H1 (cell line): Measurements from ENCODE around the gene SLC6A12. TPM values are rescaled to one million over a fixed set of nuclear protein-coding genes. Genes with fewer than 3 reads are reported as not detected.

Experiments
- CBX8 ChIP-seq: fragments of 300-800, 300-1000 bp; sonication (generic); IDR thresholded peaks from 2 replicates; pipeline ENCODE4 v1.7.1; 2016; ENCODE audit warnings: low read depth, low read length, borderline replicate concordance
- HDAC2 ChIP-seq, 2 experiments: fragments of 300-600 bp in 1 of 2; sonication (generic) in 1 of 2; IDR thresholded peaks; 2 replicates each; pipeline ENCODE4 v1.6.1; 2011 to 2012; ENCODE audit warnings: low read depth in 2 of 2, low read length in 2 of 2, mild to moderate bottlenecking in 2 of 2, moderate library complexity in 2 of 2, borderline replicate concordance in 1 of 2, inconsistent platforms in 1 of 2
- HDAC6 ChIP-seq: IDR thresholded peaks from one replicate; pipeline ENCODE4 v1.7.1; 2012; ENCODE audit warnings: low read depth, mild to moderate bottlenecking, inconsistent platforms, low read length, moderate library complexity
- KDM1A ChIP-seq: fragments of 200-600, 300-600 bp; sonication (generic); IDR thresholded peaks from 2 replicates; pipeline ENCODE4 v1.7.1; 2016; ENCODE audit warnings: mild to moderate bottlenecking, low read length, borderline replicate concordance
- KDM4A ChIP-seq: IDR thresholded peaks from one replicate; pipeline ENCODE4 v1.7.1; 2012; ENCODE audit warnings: low read depth, mild to moderate bottlenecking, moderate library complexity, low read length, inconsistent platforms; ENCODE audit not compliant: severe bottlenecking
- TEAD4 ChIP-seq: IDR thresholded peaks from 2 replicates; pipeline ENCODE4 v1.6.1; 2012; ENCODE audit warnings: low read depth, low read length, inconsistent platforms, mixed read lengths
- polyA plus RNA-seq, 7 experiments: library from polyadenylated mRNA; depleted of rRNA in 3 of 7; stranded (reverse) in 5 of 7; unstranded in 2 of 7; fragments of >200 nt in 5 of 7; fragments of 200-250 nt in 2 of 7; gene quantifications; 1 replicate in 5 of 7; 2 replicates in 1 of 7; 4 replicates in 1 of 7; pipeline versions ENCODE4 v1.2.1 to v1.2.3, GENCODE V29; 2011 to 2013; ENCODE audit warnings: missing spikeins in 2 of 7, mixed read lengths in 2 of 7
- total RNA-seq: library from RNA; stranded (reverse); fragmentation: NEBNext Ultra II Directional; extraction: Animal tissue kit (Norgen Biotek cat#: 25700); gene quantifications from 2 replicates; pipeline ENCODE4 v1.2.1, GENCODE V29; 2021
- TF ChIP-seq, protein P1 (sequence below): fragments of 300-600 bp; sonication (generic); IDR thresholded peaks from 2 replicates; pipeline ENCODE4 v1.7.1; 2012; ENCODE audit warnings: low read length, moderate library complexity, mild to moderate bottlenecking, inconsistent platforms; ENCODE audit not compliant: insufficient replicate concordance
- TF ChIP-seq, protein P2 (sequence below): IDR thresholded peaks from 2 replicates; pipeline ENCODE4 v1.6.1; 2012; ENCODE audit warnings: inconsistent platforms

Gene SLC6A12
- total and polyA plus RNA-seq, 2 of the 8 experiments (the other 6 are each of a cell fraction or from before 2014, with no cell fraction given) = 0.70 to 1.1 TPM

DNA sequence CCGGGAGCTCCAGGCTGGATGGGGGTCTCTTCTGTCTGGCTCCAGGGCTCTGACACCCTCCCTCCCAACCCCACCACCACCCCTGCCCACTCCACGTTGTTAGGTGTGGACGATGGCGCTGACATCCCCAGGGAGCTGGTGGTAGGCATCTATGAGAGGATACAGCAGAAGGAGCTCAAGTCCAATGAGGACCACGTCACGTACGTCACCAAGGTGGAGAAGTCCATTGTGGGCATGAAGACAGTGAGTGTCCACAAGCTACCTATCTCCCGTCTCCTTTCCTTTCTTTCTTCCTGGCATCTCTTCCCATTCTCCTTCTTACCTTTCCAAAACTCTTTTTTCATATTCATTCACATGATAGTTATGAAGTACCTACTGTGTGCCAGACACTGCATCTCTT is 52.1 kb downstream of the SLC6A12 start (continued):
- TF ChIP-seq, protein P1, sequence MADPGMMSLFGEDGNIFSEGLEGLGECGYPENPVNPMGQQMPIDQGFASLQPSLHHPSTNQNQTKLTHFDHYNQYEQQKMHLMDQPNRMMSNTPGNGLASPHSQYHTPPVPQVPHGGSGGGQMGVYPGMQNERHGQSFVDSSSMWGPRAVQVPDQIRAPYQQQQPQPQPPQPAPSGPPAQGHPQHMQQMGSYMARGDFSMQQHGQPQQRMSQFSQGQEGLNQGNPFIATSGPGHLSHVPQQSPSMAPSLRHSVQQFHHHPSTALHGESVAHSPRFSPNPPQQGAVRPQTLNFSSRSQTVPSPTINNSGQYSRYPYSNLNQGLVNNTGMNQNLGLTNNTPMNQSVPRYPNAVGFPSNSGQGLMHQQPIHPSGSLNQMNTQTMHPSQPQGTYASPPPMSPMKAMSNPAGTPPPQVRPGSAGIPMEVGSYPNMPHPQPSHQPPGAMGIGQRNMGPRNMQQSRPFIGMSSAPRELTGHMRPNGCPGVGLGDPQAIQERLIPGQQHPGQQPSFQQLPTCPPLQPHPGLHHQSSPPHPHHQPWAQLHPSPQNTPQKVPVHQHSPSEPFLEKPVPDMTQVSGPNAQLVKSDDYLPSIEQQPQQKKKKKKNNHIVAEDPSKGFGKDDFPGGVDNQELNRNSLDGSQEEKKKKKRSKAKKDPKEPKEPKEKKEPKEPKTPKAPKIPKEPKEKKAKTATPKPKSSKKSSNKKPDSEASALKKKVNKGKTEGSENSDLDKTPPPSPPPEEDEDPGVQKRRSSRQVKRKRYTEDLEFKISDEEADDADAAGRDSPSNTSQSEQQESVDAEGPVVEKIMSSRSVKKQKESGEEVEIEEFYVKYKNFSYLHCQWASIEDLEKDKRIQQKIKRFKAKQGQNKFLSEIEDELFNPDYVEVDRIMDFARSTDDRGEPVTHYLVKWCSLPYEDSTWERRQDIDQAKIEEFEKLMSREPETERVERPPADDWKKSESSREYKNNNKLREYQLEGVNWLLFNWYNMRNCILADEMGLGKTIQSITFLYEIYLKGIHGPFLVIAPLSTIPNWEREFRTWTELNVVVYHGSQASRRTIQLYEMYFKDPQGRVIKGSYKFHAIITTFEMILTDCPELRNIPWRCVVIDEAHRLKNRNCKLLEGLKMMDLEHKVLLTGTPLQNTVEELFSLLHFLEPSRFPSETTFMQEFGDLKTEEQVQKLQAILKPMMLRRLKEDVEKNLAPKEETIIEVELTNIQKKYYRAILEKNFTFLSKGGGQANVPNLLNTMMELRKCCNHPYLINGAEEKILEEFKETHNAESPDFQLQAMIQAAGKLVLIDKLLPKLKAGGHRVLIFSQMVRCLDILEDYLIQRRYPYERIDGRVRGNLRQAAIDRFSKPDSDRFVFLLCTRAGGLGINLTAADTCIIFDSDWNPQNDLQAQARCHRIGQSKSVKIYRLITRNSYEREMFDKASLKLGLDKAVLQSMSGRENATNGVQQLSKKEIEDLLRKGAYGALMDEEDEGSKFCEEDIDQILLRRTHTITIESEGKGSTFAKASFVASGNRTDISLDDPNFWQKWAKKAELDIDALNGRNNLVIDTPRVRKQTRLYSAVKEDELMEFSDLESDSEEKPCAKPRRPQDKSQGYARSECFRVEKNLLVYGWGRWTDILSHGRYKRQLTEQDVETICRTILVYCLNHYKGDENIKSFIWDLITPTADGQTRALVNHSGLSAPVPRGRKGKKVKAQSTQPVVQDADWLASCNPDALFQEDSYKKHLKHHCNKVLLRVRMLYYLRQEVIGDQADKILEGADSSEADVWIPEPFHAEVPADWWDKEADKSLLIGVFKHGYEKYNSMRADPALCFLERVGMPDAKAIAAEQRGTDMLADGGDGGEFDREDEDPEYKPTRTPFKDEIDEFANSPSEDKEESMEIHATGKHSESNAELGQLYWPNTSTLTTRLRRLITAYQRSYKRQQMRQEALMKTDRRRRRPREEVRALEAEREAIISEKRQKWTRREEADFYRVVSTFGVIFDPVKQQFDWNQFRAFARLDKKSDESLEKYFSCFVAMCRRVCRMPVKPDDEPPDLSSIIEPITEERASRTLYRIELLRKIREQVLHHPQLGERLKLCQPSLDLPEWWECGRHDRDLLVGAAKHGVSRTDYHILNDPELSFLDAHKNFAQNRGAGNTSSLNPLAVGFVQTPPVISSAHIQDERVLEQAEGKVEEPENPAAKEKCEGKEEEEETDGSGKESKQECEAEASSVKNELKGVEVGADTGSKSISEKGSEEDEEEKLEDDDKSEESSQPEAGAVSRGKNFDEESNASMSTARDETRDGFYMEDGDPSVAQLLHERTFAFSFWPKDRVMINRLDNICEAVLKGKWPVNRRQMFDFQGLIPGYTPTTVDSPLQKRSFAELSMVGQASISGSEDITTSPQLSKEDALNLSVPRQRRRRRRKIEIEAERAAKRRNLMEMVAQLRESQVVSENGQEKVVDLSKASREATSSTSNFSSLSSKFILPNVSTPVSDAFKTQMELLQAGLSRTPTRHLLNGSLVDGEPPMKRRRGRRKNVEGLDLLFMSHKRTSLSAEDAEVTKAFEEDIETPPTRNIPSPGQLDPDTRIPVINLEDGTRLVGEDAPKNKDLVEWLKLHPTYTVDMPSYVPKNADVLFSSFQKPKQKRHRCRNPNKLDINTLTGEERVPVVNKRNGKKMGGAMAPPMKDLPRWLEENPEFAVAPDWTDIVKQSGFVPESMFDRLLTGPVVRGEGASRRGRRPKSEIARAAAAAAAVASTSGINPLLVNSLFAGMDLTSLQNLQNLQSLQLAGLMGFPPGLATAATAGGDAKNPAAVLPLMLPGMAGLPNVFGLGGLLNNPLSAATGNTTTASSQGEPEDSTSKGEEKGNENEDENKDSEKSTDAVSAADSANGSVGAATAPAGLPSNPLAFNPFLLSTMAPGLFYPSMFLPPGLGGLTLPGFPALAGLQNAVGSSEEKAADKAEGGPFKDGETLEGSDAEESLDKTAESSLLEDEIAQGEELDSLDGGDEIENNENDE = no peak
- TF ChIP-seq HDAC6 = no peak
- no peak for TF ChIP-seq KDM4A
- no peak for TF ChIP-seq KDM1A
- TF ChIP-seq, protein P2, sequence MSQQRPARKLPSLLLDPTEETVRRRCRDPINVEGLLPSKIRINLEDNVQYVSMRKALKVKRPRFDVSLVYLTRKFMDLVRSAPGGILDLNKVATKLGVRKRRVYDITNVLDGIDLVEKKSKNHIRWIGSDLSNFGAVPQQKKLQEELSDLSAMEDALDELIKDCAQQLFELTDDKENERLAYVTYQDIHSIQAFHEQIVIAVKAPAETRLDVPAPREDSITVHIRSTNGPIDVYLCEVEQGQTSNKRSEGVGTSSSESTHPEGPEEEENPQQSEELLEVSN = no peak
- no peak for TF ChIP-seq CBX8
- TF ChIP-seq TEAD4 = no peak
- no peak for TF ChIP-seq HDAC2 (IDR thresholded peaks at IDR 0.05; ENCODE audit: borderline replicate concordance in 1 of 2, low read depth in 2 of 2, low read length in 2 of 2)
- TF ChIP-seq, all 59 proteins: peak for 0
